Colonic mucosa (tissue), 4 donors: ENCODE data around the gene CAPN10. TPM values are rescaled to one million over a fixed set of nuclear protein-coding genes. Genes with fewer than 3 reads are reported as not detected.

Experiments
- DNase-seq: peaks from one replicate; pipeline ENCODE4 v3.0.0-alpha.2; 2020
- H3K27ac ChIP-seq: fragments of 200-600 bp; one replicate; pipeline ENCODE4 v1.8.0; 2021
- H3K27me3 ChIP-seq: fragments of 200-600 bp; one replicate; pipeline ENCODE4 v1.8.0; 2021
- H3K36me3 ChIP-seq: fragments of 200-600 bp; one replicate; pipeline ENCODE4 v1.8.0; 2021
- H3K4me1 ChIP-seq: fragments of 200-600 bp; one replicate; pipeline ENCODE4 v1.8.0; 2021; ENCODE audit warnings: mild to moderate bottlenecking
- H3K4me3 ChIP-seq: fragments of 200-600 bp; one replicate; pipeline ENCODE4 v1.8.0; 2021
- H3K9ac ChIP-seq, 2 donors: one replicate each; pipeline ENCODE4 v1.7.0; 2013; ENCODE audit warnings: control low read depth in 2 of 2, low read depth in 2 of 2, low read length in 2 of 2
- H3K9me3 ChIP-seq: fragments of 200-600 bp; one replicate; pipeline ENCODE4 v1.8.0; 2021
- intact Hi-C: fragments of 100-400 bp; cut with DNase I; formaldehyde crosslinking; loops from one replicate; pipeline ENCODE4 v1.14.1; 2022
- total RNA-seq, 2 donors: library from RNA; stranded (reverse); fragmentation: NEBNext Ultra II Directional in 1 of 2; extraction: Animal tissue kit (Norgen Biotek cat#: 25700) in 1 of 2; gene quantifications; one replicate each; pipeline ENCODE4 v1.2.1, GENCODE V29; 2021
- TF ChIP-seq, protein P1 (sequence below): fragments of 200-600 bp; IDR thresholded peaks from one replicate; pipeline ENCODE4 v1.8.0; 2022; ENCODE audit warnings: antibody characterized with exemption, mild to moderate bottlenecking
- donor health status: healthy.
- donor health status: DM: no; HTN: no; CAD: no.
- donor health status: DM: no; HTN: no; CAD: no.

Gene CAPN10
- total RNA-seq, 2 donors from 2014 or later, result 29.1 to 47.8 TPM

DNA sequence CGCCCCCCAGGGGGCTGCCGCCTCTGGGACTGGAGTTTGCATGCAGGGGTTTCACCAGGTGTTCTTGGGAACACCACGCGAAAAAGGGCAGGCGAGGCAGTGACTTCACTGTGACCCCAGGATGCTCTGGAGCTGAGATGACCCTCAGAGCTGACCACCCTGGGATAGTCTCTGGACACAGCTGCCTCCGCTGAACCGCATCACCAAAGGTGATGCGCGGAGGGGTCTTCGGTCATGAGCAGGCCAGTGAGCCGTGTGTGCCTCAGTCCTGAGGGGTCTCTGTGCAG, 56.2 kb downstream of the CAPN10 start:
- intact Hi-C loops, result no loop called here
- no peaks in the 10 kb centered on the region for H3K27me3 ChIP-seq

DNA sequence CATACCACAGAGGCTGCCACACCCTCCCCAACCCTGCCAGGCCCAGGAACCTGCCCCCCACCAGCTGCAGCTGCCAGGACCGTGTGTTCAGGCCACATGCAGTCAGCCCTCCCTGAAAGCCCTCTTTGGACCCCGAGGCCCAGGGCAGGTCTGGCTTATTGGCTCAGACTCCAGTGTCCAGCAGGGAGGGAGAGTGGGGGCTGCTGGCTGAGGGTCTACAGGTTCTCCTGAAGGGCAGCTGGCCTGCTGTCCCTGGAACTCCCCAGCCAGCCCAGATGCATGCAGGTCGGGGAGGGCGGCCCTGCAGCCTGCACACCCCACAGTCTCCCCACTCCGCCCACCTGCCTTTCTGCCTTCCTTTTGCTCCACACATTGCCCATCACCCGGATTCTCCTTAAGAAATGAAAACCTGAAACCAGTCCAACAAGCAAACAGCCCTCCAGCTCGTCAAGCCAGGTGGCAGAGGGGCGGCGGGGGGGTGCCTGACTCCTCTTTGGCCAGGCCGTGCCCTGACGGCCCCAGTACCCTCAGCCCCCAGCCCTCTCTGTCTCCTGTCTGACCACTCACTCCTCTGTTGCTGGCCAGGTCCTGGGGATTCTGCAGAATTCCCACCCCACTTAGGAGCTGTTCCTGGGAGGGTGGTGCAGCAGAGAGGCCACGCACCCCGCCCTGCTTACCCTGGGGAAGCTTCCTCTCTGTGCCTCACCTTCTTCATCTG, 56.7 kb downstream of the CAPN10 start:
- no peak overlapping the region for H3K4me3 ChIP-seq
- no peak for DNase-seq
- no peaks in the 10 kb centered on the region for H3K36me3 ChIP-seq
- H3K4me1 ChIP-seq, result no peaks in the 10 kb centered on the region
- no peaks in the 10 kb centered on the region for H3K9me3 ChIP-seq
- TF ChIP-seq, protein P1, sequence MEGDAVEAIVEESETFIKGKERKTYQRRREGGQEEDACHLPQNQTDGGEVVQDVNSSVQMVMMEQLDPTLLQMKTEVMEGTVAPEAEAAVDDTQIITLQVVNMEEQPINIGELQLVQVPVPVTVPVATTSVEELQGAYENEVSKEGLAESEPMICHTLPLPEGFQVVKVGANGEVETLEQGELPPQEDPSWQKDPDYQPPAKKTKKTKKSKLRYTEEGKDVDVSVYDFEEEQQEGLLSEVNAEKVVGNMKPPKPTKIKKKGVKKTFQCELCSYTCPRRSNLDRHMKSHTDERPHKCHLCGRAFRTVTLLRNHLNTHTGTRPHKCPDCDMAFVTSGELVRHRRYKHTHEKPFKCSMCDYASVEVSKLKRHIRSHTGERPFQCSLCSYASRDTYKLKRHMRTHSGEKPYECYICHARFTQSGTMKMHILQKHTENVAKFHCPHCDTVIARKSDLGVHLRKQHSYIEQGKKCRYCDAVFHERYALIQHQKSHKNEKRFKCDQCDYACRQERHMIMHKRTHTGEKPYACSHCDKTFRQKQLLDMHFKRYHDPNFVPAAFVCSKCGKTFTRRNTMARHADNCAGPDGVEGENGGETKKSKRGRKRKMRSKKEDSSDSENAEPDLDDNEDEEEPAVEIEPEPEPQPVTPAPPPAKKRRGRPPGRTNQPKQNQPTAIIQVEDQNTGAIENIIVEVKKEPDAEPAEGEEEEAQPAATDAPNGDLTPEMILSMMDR, result no peak
- intact Hi-C loops, result no loop called here
- H3K27ac ChIP-seq, result no peak overlapping the region
- no peak overlapping the region for H3K9ac ChIP-seq
- H3K27me3 ChIP-seq, result no peaks in the 10 kb centered on the region

More for the DNA sequence above, 56.2 kb downstream of the CAPN10 start:
- DNase-seq, result no peak
- no peaks in the 10 kb centered on the region for H3K4me1 ChIP-seq
- no peak overlapping the region for H3K27ac ChIP-seq
- no peaks in the 10 kb centered on the region for H3K9me3 ChIP-seq
- H3K9ac ChIP-seq, result no peak overlapping the region
- H3K4me3 ChIP-seq, result no peak overlapping the region
- no peaks in the 10 kb centered on the region for H3K36me3 ChIP-seq
- TF ChIP-seq, protein P1, result no peak

DNA sequence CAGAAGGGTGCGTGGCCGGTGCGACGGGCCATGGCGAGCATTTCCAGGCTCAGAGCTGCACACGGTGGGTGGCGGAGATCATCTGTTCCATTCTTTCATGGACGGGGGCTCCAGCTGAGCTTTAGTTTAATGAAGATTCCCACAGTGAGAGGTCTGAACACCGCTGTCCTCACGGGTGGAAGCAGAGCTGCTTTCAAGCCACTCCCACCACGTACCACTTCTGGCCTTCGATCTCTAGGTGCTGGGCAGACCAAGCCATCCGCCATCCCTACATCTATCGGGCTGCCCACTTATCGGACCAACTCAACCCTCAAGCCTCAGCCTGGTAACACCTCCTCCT, 57.2 kb downstream of the CAPN10 start:
- intact Hi-C loops, result no loop called here
- H3K27me3 ChIP-seq, result no peaks in the 10 kb centered on the region
- TF ChIP-seq, protein P1, result no peak
- no peaks in the 10 kb centered on the region for H3K36me3 ChIP-seq
- no peaks in the 10 kb centered on the region for H3K4me1 ChIP-seq
- H3K9ac ChIP-seq, result no peak overlapping the region
- H3K4me3 ChIP-seq, result no peak overlapping the region
- H3K9me3 ChIP-seq, result no peaks in the 10 kb centered on the region
- no peak overlapping the region for H3K27ac ChIP-seq
- no peak for DNase-seq

DNA sequence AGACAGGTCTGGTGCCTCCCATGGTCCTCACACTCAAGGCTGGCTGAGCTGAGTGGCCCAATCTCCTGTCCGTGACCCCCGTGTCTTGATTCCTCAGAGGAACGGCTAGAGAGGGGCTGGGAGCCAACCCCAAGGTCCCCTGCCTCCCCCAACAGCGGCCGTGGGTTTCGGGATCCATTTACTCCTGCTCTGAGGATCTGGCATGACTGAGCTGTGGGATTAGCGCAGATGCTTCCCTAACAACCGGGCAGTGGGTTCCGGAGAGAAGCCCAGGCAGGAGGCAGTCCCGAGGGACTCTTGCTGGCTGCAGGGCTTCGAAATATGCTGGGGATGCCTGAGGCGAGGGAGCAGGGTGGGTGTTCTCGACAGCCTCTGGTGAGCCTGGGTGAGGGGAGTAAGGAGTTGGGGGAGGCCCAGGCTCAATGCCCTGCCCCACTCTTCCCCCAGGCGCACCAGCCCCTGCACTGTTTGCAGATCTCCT, 57.7 kb downstream of the CAPN10 start:
- Histone ChIP-seq H3K27me3 (no peaks in the 10 kb centered on the region), H3K36me3 (no peaks in the 10 kb centered on the region), H3K4me3 (no peak overlapping the region), H3K9me3 (no peaks in the 10 kb centered on the region), H3K4me1 (no peaks in the 10 kb centered on the region), H3K9ac (no peak overlapping the region), H3K27ac (no peak overlapping the region)
- no peak for DNase-seq
- TF ChIP-seq, protein P1, result no peak
- intact Hi-C loops, result no loop called here

DNA sequence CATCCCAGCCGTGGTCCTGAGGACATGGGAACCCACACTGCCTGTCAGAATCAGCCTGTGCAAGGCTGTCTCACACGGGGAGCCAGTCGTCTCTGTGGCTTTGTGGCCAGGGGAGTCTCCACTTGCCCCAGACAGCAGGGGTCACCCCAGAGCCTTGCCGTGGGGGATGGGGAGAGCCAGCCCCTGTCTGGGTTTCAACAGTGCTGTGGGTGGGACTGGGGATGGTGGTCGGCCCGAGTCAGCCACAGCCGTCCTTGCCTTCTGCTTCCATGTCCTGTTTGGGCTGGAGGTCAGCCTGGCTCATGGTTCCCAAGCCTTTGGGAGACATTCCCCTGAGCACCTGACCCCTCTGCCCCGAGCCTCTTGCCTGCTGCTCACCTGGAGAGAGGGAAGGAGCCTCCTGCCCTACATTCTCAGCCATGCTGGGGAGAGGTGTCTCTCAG, 58.3 kb downstream of the CAPN10 start:
- no peak for DNase-seq
- H3K4me3 ChIP-seq, result no peak overlapping the region

More for the DNA sequence above, 58.3 kb downstream of the CAPN10 start:
- TF ChIP-seq, protein P1, result no peak
- H3K4me1 ChIP-seq, result no peaks in the 10 kb centered on the region
- no peaks in the 10 kb centered on the region for H3K27me3 ChIP-seq
- H3K9ac ChIP-seq, result no peak overlapping the region
- H3K27ac ChIP-seq, result no peak overlapping the region
- H3K9me3 ChIP-seq, result no peaks in the 10 kb centered on the region
- intact Hi-C loops, result no loop called here
- no peaks in the 10 kb centered on the region for H3K36me3 ChIP-seq
